RWPE2 (cell line): ENCODE measurements around the gene SELENON.

Experiments
- ATAC-seq: fragments of 200-7000 bp; cut with Tn5 transposase; 3 replicates; pipeline ENCODE4 v1.9.1; 2021; ENCODE audit warnings: low read depth
- DNase-seq: peaks from one replicate; pipeline ENCODE4 v3.0.0-alpha.2; 2020; ENCODE audit warnings: low spot score
- H3K27ac ChIP-seq: fragments of 450-650 bp; 2 replicates; pipeline ENCODE4 v1.5.1; 2017; ENCODE audit warnings: mild to moderate bottlenecking; ENCODE audit not compliant: poor library complexity, severe bottlenecking
- H3K27me3 ChIP-seq: fragments of 250-450 bp; sonication (Bioruptor Pico); 2 replicates; pipeline ENCODE4 v1.5.1; 2021; ENCODE audit warnings: mild to moderate bottlenecking, moderate library complexity; ENCODE audit not compliant: insufficient read depth, poor library complexity, severe bottlenecking
- H3K36me3 ChIP-seq: fragments of 250-450 bp; sonication (Bioruptor Pico); 2 replicates; pipeline ENCODE4 v1.5.1; 2020; ENCODE audit warnings: low read depth, mild to moderate bottlenecking, moderate library complexity
- H3K4me1 ChIP-seq: fragments of 250-450 bp; sonication (Bioruptor Pico); 2 replicates; pipeline ENCODE4 v1.5.1; 2021; ENCODE audit warnings: mild to moderate bottlenecking, moderate library complexity; ENCODE audit not compliant: insufficient read depth, poor library complexity, severe bottlenecking
- H3K4me3 ChIP-seq: fragments of 250-450 bp; sonication (Bioruptor Pico); 2 replicates; pipeline ENCODE4 v1.5.1; 2021; ENCODE audit warnings: mild to moderate bottlenecking, moderate library complexity; ENCODE audit not compliant: severe bottlenecking
- H3K9me3 ChIP-seq: fragments of 250-450 bp; sonication (Bioruptor Pico); 2 replicates; pipeline ENCODE4 v1.5.1; 2021; ENCODE audit warnings: mild to moderate bottlenecking, moderate library complexity; ENCODE audit not compliant: severe bottlenecking
- TF ChIP-seq, protein P1 (sequence below): fragments of 450-650 bp; IDR thresholded peaks from one replicate; pipeline ENCODE4 v1.5.1; 2017; ENCODE audit warnings: mild to moderate bottlenecking, moderate library complexity; ENCODE audit not compliant: poor library complexity, severe bottlenecking

The SELENON gene

GRCh38 chr1:25792115-25792514 lies 7.9 kb upstream of the SELENON start:
- Histone ChIP-seq H3K27me3 (no peaks in the 10 kb centered on the region), H3K27ac (no peak overlapping the region), H3K36me3 (no peaks in the 10 kb centered on the region), H3K4me1 (no peaks in the 10 kb centered on the region), H3K9me3 (no peaks in the 10 kb centered on the region), H3K4me3 (no peak overlapping the region)
- no peak for DNase-seq
- TF ChIP-seq, protein P1, sequence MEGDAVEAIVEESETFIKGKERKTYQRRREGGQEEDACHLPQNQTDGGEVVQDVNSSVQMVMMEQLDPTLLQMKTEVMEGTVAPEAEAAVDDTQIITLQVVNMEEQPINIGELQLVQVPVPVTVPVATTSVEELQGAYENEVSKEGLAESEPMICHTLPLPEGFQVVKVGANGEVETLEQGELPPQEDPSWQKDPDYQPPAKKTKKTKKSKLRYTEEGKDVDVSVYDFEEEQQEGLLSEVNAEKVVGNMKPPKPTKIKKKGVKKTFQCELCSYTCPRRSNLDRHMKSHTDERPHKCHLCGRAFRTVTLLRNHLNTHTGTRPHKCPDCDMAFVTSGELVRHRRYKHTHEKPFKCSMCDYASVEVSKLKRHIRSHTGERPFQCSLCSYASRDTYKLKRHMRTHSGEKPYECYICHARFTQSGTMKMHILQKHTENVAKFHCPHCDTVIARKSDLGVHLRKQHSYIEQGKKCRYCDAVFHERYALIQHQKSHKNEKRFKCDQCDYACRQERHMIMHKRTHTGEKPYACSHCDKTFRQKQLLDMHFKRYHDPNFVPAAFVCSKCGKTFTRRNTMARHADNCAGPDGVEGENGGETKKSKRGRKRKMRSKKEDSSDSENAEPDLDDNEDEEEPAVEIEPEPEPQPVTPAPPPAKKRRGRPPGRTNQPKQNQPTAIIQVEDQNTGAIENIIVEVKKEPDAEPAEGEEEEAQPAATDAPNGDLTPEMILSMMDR: no peak
- no peak for ATAC-seq

DNA sequence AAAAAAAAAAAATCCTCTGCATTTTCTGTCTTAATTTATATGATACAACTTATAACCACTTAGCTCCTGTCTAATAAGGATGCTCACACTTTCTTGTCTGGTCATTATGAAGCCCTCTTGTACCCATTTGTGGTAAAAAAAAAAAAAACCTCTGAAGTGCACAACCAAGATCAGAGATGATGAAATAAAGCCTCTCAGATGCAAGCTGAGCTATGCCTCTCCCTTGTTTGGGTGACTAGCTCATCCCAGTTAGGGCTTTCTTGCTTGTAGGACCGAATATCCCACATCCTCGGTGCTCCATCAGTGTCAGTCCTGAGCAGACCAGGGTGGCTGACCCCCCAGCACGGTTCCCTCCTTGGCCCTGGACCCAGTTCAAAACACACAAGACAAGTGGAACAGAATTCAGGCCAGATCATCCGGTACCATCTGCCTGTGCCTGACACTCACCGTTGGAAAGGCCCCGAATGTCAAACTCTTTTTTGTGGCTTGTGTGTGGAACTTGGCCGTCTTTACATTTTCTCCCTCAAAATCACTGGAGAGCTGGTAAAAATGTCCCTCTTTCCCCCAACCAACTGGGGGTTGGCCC lies 6.3 kb upstream of the SELENON start:
- Histone ChIP-seq H3K27ac (no peak overlapping the region), H3K36me3 (no peaks in the 10 kb centered on the region), H3K4me3 (no peak overlapping the region), H3K27me3 (no peaks in the 10 kb centered on the region), H3K4me1 (no peaks in the 10 kb centered on the region), H3K9me3 (no peaks in the 10 kb centered on the region)
- TF ChIP-seq, protein P1: no peak
- DNase-seq (no peak), ATAC-seq (no peak)

DNA sequence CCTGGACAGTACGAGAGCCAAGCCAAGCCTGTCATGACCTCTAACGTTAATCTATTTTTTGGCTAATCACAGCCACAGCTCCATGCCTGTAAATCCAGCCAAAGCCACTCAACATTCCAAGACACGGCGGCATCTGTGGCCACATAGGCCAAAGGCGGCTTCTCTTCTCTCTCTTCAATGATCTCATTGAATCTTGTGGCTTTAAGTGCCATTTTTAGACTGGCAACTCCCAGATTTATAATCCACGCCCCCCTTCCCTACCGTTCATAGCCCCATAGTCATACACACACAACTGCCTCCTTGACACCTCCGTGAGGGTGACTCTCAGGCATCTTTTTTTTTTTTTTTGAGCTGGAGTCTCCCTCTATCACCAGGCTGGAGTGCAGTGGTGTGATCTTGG lies 5.7 kb upstream of the SELENON start:
- TF ChIP-seq, protein P1: no peak
- no peaks in the 10 kb centered on the region for H3K9me3 ChIP-seq
- no peaks in the 10 kb centered on the region for H3K27me3 ChIP-seq
- no peak overlapping the region for H3K4me3 ChIP-seq
- no peak for ATAC-seq
- no peaks in the 10 kb centered on the region for H3K4me1 ChIP-seq
- no peaks in the 10 kb centered on the region for H3K36me3 ChIP-seq
- H3K27ac ChIP-seq: no peak overlapping the region
- no peak for DNase-seq

DNA sequence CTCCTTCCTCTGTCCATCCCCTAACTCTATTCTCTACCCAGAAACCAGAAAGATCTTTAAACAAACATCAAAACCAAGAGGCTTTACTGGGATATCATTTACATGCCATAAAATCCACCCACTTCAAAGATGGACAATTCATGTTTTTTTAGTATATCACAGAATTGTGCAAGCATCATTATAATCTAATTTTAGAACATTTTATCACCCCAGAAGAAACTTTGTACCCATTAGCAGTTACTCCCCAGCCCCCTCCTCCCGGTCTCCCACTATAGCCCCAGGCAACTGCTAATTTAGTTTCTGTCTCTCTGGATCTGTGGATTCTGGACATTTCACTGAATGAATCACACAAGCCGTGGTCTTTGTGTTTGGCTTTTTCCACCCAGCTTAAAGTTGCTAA lies 4.8 kb upstream of the SELENON start:
- TF ChIP-seq, protein P1: no peak
- DNase-seq: no peak
- H3K4me1 ChIP-seq: no peaks in the 10 kb centered on the region
- no peak for ATAC-seq
- H3K9me3 ChIP-seq: no peaks in the 10 kb centered on the region
- no peak overlapping the region for H3K27ac ChIP-seq
- H3K36me3 ChIP-seq: no peaks in the 10 kb centered on the region
- H3K27me3 ChIP-seq: no peaks in the 10 kb centered on the region
- no peak overlapping the region for H3K4me3 ChIP-seq

DNA sequence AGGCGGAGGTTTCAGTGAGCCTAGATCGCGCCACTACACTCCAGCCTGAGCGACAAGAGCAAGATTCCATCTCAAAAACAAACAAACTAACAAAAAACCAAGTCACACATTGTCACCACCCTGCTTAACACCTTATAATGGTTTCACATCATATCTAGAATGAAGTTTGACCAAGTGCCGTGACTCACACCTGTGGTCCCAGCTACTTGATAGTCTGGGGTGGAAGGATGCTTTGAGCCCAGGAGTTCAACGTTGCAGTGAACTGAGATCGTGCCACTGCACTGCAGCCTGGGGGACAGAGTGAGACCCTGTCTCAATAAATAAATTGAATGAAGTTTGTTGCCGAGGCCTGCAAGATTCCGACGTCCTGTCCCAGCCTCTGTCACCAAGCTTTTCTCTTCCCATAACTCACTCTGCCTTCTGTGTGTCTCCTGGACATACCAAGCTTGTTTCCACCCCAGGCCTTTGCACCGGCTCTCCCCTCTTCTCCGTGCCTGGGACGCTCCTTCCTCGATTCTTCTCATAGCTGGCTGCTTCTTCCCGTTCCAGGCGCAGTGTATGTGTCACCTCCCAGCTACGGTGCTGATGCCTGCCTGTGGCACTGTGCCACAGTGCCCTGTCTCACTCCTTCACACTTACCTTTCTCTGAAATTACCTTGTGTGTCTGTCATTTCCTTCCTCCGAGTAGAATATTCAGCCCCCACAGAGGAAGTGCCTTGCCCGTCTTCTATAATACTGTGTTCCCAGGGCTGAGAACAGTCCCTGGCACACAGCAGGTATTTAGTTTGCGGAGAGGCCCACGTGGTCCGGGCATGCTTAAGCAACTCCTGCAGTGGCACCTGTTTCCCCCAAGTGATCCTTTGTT lies 3.8 kb upstream of the SELENON start:
- Histone ChIP-seq H3K4me3 (no peak overlapping the region), H3K4me1 (no peaks in the 10 kb centered on the region), H3K27ac (no peak overlapping the region), H3K27me3 (no peaks in the 10 kb centered on the region), H3K36me3 (no peaks in the 10 kb centered on the region), H3K9me3 (no peaks in the 10 kb centered on the region)
- DNase-seq (no peak), ATAC-seq (no peak)
- TF ChIP-seq, protein P1: no peak
